Stomach (tissue), 9 donors: Measurements from ENCODE around the gene ARHGAP22. TPM values are rescaled to one million over a fixed set of nuclear protein-coding genes. Genes with fewer than 3 reads are reported as not detected.

Source experiments
- DNase-seq, 2 donors: peaks; one replicate each; pipeline versions ENCODE4 v3.0.0 to v3.0.0-alpha.2; 2013 to 2019
- H3K27ac ChIP-seq, 5 donors: fragments of 200-600 bp in 4 of 5; sonication (generic) in 4 of 5; one replicate each; pipeline ENCODE4 v1.5.1; 2013 to 2019; ENCODE audit warnings: mild to moderate bottlenecking in 1 of 5, moderate library complexity in 1 of 5
- H3K27me3 ChIP-seq, 3 donors: fragments of 200-600 bp; sonication (generic); one replicate each; pipeline ENCODE4 v1.5.1; 2017 to 2019; ENCODE audit warnings: mixed run types in 1 of 3
- H3K36me3 ChIP-seq, 4 donors: fragments of 200-600 bp; sonication (generic); 1 replicate in 3 of 4; 2 replicates in 1 of 4; pipeline ENCODE4 v1.5.1; 2016 to 2019
- H3K4me1 ChIP-seq, 4 donors: fragments of 200-600 bp; sonication (generic); one replicate each; pipeline ENCODE4 v1.5.1; 2016 to 2019
- H3K4me3 ChIP-seq, 4 donors: fragments of 200-600 bp; sonication (generic) in 3 of 4; one replicate each; pipeline ENCODE4 v1.5.1; 2016 to 2019; ENCODE audit warnings: mild to moderate bottlenecking in 1 of 4
- H3K9me3 ChIP-seq, 4 donors: fragments of 200-600 bp; sonication (generic); one replicate each; pipeline ENCODE4 v1.5.1; 2016 to 2019
- CTCF ChIP-seq, 7 experiments: fragments of 450-650 bp in 4 of 7; fragments of 200-600 bp in 3 of 7; sonication (generic) in 3 of 7; IDR thresholded peaks; one replicate each; pipeline ENCODE4 v1.5.1; 2016 to 2019; ENCODE audit warnings: antibody characterized with exemption in 7 of 7, control low read depth in 2 of 7, mild to moderate bottlenecking in 1 of 7
- EP300 ChIP-seq: sonication (generic); formaldehyde crosslinking; IDR thresholded peaks from one replicate; pipeline ENCODE4 v1.6.1; 2017; ENCODE audit warnings: antibody characterized with exemption
- POLR2A ChIP-seq, 4 donors: fragments of 450-650 bp; IDR thresholded peaks; one replicate each; pipeline ENCODE4 v1.6.1; 2016; ENCODE audit warnings: antibody characterized with exemption in 4 of 4, control low read depth in 2 of 4, mild to moderate bottlenecking in 1 of 4, moderate library complexity in 1 of 4
- POLR2AphosphoS5 ChIP-seq, 3 donors: sonication (generic); formaldehyde crosslinking; IDR thresholded peaks; one replicate each; pipeline ENCODE4 v1.6.1; 2016; ENCODE audit warnings: antibody characterized with exemption in 3 of 3
- WGBS, 5 donors: extraction: QIAGEN DNeasy Blood & Tissue Kit in 3 of 5; methylation state at CpG; one replicate each; pipeline versions ENCODE4 v1.1.5 to v1.1.7; 2013 to 2018; 5-methylcytosine and 5-hydroxymethylcytosine counted together
- intact Hi-C: fragments of 100-400 bp; cut with DNase I; formaldehyde crosslinking; loops from one replicate; pipeline ENCODE4 v1.15.1; 2023; ENCODE audit warnings: low total_unique reads
- polyA plus RNA-seq, 3 donors: library from polyadenylated mRNA; stranded (reverse); fragments of 200-250 nt; gene quantifications; one replicate each; pipeline ENCODE4 v1.2.3, GENCODE V29; 2013
- total RNA-seq, 5 donors: library from RNA; depleted of rRNA; stranded (reverse); fragments of >200 nt; gene quantifications; one replicate each; pipeline versions ENCODE4 v1.1.0 to v1.2.3, GENCODE V29; 2014 to 2016
- donor health status: healthy with polysubstance abuse.
- donor health status: Bipolar disorder and iron deficiency.
- donor health status: healthy.

ARHGAP22 gene
- total and polyA plus RNA-seq, 8 donors = 1.3 to 28.6 (median 2.2) TPM; not detected in 1

DNA sequence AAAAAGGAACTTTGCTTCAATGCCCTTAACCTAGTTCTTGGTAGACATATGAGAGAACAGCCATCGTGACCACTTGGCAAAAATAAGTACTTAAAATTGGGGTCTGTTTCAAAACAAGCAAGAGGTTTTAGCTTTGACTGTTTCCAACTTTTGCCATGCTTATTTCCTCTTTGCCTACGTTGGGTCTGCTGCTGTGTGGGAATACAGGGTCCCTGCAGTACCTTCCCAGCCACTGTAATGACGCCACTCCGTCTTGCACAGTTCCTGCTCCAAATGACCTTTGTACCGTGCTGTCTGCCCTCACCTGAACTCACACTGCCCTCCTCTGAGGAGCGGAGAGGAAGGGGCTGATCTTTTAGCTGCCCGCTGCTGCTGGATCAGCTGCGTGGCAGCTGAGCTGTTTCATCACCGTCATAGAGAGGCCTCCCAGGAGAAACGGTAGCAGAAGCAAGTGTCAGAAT lies 165.3 kb downstream of the ARHGAP22 start:
- Histone ChIP-seq H3K4me3 (no peak overlapping the region), H3K27ac (no peak overlapping the region), H3K36me3 (peaks cover 0 to 33% (median 32%) of the 10 kb centered on the region in 4 donors), H3K9me3 (no peaks in the 10 kb centered on the region), H3K27me3 (no peaks in the 10 kb centered on the region), H3K4me1 (peaks cover 0 to 7% (median 2%) of the 10 kb centered on the region in 4 donors)
- TF ChIP-seq POLR2A (IDR thresholded peaks at IDR 0.05) (no peak), CTCF (IDR thresholded peaks at IDR 0.05) (no peak), EP300 (no peak), POLR2AphosphoS5 (IDR thresholded peaks at IDR 0.05) (no peak)
- intact Hi-C loops = no loop called here
- DNase-seq = peak in 1 of 2 donors; percentile 80
- 46 to 65% (median 52%) methylated on average over 10 of the region's 10 CpGs for WGBS, 5 donors

GRCh38 chr10:48439031-48439430 lies 165.8 kb downstream of the ARHGAP22 start:
- Histone ChIP-seq H3K4me3 (no peak overlapping the region), H3K27me3 (no peaks in the 10 kb centered on the region), H3K9me3 (no peaks in the 10 kb centered on the region), H3K27ac (no peak overlapping the region), H3K36me3 (peaks cover 0 to 37% (median 35%) of the 10 kb centered on the region in 4 donors), H3K4me1 (peaks cover 0 to 7% (median 2%) of the 10 kb centered on the region in 4 donors)
- intact Hi-C loops = no loop called here
- TF ChIP-seq CTCF (IDR thresholded peaks at IDR 0.05) (no peak), EP300 (no peak), POLR2A (IDR thresholded peaks at IDR 0.05) (no peak), POLR2AphosphoS5 (IDR thresholded peaks at IDR 0.05) (no peak)
- no peak for DNase-seq
- WGBS, 5 donors = 68 to 80% (median 70%) methylated on average over 2 of the region's 2 CpGs

DNA sequence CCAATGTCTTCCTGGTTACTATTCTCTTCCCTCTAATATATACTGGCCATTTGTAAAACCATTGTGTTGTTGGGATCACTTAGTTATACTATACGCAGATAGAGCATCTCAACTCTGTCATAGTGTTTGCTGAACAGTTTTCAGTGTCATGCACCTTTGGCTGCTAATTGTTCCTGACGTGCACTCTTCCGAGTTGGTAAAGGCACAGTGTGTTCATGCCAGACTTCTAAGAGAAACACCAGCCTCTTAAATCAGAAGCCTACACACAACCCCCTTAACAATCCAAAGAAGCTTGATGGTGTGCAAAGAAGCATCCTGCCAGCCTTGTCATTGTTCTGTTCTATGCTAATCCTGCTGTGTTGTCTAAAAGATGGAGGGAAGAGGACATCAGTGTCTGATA lies 167.3 kb downstream of the ARHGAP22 start:
- Histone ChIP-seq H3K4me3 (no peak overlapping the region), H3K9me3 (no peaks in the 10 kb centered on the region), H3K4me1 (peaks cover 0 to 7% (median 2%) of the 10 kb centered on the region in 4 donors), H3K27ac (no peak overlapping the region), H3K27me3 (no peaks in the 10 kb centered on the region), H3K36me3 (peaks cover 0 to 45% (median 43%) of the 10 kb centered on the region in 4 donors)
- 90 to 95% (median 94%) methylated on average over 3 of the region's 3 CpGs for WGBS, 5 donors
- intact Hi-C loops = no loop called here
- no peak for TF ChIP-seq CTCF (IDR thresholded peaks at IDR 0.05)
- DNase-seq = no peak

DNA sequence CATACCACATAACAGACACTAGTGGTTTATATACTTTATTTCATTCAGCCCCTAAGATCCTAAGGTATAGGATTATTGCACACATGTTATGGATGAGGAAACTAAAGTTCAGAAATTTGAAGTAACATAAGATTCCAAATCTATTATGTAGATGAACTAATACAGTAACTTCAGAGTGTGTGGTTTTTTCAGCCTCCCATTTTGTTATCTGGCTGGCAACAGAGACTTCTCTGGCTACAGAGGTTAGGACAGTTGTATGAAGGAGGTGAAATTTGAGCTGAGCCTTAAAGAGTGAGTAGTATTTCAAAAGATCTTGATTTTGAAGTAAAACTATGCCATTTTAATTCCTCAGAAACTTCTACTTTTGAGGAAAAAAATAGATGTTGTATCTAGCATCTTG lies 173.0 kb downstream of the ARHGAP22 start:
- no peak for TF ChIP-seq EP300
- TF ChIP-seq POLR2AphosphoS5 (IDR thresholded peaks at IDR 0.05) = no peak
- no peak for TF ChIP-seq CTCF (IDR thresholded peaks at IDR 0.05)
- TF ChIP-seq POLR2A (IDR thresholded peaks at IDR 0.05) = no peak
- Histone ChIP-seq H3K4me3 (no peak overlapping the region), H3K4me1 (no peaks in the 10 kb centered on the region), H3K27ac (no peak overlapping the region), H3K36me3 (peaks cover 0 to 79% (median 56%) of the 10 kb centered on the region in 4 donors), H3K27me3 (no peaks in the 10 kb centered on the region), H3K9me3 (no peaks in the 10 kb centered on the region)
- intact Hi-C loops = no loop called here
- DNase-seq = no peak
